ENCODE data around the gene TMEM178B.
"Not testable (repeated sequence)": the region's sequence is repeated elsewhere in the genome, so short reads cannot be mapped to it uniquely, and the experiment has no call there.

The TMEM178B gene

DNA sequence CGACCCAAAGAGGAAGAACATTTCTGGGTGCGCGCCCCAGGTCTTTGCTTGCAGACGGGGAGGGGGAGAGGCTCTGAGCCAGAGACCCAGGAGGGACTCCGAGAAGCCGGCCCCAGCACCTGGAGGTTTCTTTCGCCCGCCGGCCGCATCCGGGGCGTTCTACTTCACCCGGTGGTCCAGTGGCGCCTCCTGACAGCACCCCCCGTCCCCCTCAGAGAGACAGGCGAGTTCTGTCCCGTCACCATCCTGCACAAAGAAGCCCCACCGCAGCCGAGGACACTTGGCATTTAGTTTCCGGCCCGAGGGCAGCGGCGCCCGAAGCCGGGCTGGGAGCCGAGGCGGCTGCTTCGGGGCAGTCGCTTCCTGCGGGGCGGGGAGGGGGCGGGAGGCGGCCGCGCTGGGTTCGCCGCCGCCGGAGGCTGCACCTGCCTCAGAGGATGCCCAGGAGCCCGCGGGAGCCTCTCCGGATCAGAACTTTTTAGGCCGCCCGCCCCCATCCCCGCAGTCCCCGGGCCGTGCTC, at the start of gene TMEM178B:
Gene TMEM178B (plus strand): TSS at position 424 of the 521 bp plus-strand sequence.
- no peak for DNase-seq (ENCODE audit: low spot score)

DNA sequence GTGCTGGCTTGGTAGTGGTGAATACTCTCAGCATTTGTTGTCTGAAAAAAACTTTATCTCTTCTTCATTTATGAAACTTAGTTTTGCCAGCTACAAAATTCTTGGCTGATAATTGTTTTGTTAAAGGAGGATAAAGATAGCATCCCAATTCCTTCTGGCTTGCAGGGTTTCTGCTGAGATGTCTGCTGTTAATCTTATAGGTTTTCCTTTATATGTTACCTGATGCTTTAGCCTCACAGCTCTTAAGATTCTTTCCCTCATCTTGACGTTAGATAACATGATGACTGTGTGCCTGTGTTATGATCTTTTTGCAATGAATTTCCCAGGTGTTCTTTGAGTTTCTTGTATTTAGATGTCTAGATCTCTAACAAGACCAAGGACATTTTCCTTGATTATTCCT, 49.2 kb upstream of the TMEM178B start:
- DNase-seq (ENCODE audit: low spot score): no peak

DNA sequence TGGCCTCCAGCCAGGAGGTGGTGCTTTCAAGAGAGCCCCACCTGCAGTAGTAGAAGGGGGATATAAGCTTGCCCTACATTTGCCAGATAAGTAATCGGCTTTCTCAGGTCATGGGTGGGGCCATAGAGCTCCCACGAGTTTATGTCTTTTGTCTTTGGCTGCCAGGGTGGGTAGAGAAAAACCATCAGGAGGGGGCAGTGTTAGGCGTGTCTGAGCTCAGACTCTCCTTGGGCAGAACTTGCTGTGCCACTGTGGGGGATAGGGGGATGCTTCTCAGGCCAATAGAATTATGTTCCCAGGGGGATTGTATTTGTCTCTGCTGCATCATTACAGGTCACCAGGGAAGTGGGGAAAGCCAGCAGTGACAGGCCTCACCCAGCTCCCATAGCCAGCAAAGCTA, 46.8 kb upstream of the TMEM178B start:
- DNase-seq (ENCODE audit: low spot score): no peak

DNA sequence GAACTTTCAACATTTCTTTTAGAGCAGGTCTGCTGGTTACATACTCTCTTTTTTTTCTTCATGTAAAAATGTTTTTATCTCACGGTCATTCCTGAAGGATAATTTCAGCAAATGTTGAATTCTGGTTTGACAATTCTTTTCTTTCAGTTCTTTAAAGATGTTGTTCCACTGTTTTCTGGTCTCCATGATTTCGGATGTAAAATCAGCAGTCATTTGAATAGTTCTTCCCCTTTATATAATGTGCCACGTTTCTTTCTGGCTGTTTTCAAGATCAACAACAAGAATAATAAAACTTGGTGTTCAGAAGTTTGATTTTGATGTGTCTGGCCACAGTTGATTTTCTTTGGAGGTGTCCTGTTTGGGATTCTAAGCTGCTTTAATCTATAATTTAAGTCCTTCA, 45.1 kb upstream of the TMEM178B start:
- DNase-seq (ENCODE audit: low spot score): no peak

DNA sequence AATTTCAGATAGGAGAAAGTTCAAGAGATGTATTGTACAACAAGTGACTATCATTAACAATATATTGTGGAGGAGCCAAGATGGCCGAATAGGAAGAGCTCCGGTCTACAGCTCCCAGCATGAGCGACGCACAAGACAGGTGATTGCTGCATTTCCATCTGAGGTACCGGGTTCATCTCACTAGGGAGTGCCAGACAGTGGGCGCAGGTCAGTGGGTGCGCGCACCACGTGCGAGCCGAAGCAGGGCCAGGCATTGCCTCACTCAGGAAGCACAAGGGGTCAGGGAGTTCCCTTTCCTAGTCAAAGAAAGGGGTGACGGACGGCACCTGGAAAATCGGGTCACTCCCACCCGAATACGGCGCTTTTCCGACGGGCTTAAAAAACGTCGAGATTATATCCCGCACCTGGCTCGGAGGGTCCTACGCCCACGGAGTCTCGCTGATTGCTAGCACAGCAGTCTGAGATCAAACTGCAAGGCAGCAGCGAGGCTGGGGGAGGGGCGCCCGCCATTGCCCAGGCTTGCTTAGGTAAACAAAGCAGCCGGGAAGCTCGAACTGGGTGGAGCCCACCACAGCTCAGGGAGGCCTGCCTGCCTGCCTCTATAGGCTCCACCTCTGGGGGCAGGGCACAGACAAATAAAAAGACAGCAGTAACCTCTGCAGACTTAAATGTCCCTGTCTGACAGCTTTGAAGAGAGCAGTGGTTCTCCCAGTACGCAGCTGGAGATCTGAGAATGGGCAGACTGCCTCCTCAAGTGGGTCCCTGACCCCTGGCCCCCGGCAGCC, 41.1 kb upstream of the TMEM178B start:
- DNase-seq (ENCODE audit: low spot score): not testable (repeated sequence)

DNA sequence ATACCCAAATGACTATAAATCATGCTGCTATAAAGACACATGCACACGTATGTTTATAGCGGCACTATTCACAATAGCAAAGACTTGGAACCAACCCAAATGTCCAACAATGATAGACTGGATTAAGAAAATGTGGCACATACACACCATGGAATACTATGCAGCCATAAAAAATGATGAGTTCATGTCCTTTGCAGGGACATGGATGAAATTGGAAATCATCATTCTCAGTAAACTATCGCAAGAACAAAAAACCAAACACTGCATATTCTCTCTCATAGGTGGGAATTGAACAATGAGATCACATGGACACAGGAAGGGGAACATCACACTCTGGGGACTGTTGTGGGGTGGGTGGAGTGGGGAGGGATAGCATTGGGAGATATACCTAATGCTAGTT, 35.8 kb upstream of the TMEM178B start:
- not testable (repeated sequence) for DNase-seq (ENCODE audit: low spot score)

DNA sequence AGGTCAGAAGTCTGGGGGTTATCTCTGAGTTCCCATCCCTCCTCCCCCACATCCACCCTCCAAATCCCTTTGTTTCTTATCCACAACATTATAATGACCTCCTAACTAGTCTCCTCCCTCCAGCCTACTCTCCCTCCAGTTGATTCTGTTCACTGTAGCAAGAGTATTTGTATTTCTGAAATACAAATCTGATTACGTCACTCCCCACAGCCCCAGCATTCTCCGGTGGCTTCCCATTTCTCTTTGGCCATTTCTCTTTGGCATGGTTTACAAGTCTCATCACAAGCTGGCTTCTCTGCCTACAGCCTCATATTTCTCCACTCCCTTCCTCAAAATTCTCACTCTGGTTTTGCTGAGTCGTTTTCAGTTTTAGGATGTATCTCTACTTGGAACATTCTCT, 34.5 kb upstream of the TMEM178B start:
- no peak for DNase-seq (ENCODE audit: low spot score)

DNA sequence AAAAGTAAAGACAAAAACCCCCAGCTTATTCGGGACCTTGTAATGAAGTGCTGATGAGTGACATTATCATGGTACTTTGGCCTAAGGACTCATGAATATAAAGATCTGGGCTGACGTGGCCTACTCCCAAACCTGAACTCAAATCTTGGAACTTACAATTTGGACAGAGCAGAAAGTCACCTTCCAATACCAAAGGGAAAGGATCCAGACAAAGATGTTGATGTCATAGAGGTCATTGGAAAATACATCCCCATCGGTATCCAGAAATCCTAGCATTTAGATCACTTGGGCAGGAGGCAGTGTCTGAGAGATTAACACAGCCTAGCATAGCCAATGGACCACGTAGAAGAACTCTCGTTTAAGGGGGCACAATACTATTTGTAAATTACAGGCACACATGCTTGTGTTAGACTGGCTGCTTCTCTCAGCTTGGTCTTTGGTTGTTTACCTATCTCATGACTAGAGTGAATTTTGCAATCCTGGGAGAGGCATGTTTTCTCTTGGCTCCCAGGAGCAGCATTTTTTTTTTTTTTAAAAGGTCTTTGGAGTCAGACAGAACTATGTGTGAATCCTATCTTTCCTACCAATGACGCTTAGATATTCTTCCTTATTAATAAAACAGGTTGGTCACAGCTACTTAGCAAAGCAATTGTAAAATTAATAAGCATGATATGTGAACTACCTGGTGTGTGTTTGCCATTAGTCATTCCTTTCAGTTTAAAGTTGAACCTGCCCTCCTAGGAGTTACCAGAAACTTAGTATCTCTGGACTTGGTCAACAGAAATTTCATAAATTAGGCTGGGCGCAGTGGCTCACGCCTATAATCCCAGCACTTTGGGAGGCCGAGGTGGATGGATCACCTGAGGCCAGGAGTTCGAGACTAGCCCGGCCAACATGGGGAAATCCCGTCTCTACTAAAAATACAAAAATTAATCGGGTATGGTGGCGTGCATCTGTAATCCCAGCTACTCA, 31.4 kb upstream of the TMEM178B start:
- no peak for DNase-seq (ENCODE audit: low spot score)

DNA sequence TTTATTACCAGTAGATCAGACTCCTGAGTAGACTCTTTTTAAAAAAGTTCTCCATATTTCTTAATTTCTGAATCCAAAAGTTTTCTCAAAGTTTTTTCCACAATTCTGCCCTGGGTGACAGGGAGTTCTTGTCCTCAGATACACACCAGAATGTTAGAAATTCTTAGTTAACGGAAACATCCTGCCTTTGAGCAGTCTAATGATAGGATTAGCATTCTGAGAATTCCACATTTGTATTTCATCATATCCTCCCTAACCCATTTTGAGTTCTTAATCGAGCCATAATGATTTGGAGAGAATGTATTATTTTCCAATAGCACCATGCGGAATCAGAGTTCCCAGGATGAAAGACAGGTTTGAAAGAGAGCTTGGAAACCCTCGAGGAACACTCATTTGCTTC, 30.2 kb upstream of the TMEM178B start:
- DNase-seq (ENCODE audit: low spot score): no peak

DNA sequence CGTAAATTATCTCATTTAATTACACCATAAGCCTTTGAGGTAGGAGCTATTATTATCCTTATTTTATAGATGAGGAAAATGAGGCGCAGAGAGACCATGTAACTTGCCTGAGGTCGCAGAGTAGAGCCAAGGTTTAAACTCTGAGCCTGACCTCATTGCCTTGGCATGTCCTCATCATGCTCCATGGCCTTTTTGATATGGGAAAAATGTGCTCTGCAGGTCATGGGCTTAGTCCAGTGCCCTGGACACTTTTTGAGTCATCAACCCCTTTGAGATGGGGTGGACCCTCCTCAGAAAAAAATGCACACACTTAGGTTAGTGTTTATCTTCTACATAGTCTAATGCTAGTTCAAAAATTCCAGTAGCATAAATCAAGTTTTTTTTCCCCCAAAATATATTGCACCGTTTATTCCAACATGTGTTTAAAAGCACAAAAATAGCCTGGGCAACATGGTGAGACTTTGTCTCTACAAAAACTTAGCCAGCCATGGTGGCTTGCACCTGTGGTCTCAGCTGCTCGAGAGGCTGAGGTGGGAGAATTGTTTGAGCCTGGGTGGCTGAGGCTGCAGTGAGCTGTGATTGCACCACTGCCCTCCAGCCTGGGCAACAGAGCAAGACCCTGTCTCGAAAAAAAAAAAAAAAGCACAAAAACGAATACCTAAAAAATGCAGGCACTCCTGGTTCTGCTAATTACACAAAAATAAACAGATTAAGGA, 28.6 kb upstream of the TMEM178B start:
- DNase-seq (ENCODE audit: low spot score): no peak

DNA sequence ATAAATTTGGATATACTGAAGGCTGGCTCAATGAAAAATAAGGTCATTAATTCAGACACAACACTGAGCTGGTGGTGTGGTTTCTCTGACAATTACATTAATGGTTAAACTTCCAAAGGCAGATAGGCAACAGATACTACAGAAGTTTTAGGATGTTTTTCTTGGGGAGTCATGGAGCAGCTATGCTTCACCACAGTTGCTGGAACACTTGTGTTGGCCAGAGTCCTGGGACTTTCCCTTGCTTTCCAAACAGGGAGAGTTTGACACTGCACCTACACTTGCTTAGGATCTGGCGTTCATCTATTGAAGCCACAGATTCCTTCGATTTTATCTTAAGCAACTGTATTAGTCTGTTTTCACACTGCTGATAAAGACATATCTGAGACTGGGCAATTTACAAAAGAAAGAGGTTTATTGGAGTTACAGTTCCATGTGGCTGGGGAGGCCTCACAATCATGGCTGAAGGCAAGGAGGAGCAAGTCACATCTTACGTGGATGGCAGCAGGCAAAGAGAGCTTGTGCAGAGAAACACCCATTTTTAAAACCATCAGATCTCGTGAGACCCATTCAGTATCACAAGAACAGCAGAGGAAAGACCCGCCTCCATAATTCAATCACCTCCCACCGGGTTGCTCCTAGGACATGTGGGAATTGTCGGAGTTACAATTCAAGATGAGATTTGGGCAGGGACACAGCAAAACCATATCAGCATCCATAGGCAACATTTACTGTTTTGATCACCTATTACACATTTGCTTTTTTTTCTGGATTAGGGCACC, 27.8 kb upstream of the TMEM178B start:
- no peak for DNase-seq (ENCODE audit: low spot score)

DNA sequence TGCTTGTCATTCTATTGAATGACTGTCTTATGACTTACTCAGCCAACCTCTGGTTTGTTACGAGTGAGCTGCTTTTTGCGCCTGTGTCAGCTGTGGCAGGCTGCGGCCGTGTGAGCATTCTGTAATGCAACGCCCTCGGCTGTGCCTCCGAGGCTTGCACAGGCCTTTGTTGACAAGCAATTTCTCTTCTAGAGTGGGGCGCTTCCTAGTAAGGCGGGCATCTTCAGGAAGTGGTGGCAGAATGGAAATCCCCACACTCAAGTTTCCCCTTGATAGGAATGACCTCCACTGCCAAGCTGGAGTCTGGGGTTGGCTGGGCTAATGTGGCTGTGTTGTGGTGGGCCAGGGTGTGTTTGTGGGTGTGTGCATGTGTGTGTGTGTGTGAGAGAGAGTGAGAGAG, 20.2 kb upstream of the TMEM178B start:
- DNase-seq (ENCODE audit: low spot score): peak; percentile 82

DNA sequence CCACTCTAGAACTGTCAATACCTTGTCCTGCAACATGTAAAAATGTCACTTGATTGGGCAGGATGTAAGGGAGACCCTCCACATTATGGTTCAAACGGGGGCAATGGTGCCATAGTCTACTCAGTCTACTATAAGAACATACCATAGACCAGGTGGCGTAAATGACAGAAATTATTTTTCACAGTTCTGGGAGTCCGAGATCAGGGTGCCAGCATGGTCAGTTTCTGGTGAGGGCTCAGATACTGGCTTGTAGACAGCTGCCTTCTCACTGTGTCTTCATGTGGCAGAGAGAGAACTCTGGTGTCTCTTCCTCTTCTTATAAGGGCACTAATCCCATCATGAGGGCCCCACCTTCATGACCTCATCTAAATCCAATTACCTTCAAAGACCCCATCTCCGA, 18.7 kb upstream of the TMEM178B start:
- no peak for DNase-seq (ENCODE audit: low spot score)

DNA sequence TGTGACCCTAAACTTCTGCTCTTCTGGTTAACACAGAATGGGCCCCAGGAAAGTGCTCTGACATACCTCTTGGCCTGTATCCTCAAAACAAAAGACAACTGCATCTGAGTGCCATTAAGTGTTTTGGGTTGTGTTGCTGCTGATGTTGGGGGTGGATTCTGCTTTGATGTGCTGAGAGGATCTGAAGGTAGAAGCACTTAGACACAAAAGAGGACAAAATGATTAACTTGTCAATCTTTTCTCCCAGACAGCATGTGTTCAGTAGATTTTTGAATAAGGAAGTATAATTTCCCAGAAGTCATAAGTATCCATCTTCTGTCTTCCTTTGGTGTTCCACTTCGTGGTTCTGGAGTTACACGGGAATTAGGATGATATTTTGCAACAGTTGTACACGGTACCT, 16.1 kb upstream of the TMEM178B start:
- no peak for DNase-seq (ENCODE audit: low spot score)

DNA sequence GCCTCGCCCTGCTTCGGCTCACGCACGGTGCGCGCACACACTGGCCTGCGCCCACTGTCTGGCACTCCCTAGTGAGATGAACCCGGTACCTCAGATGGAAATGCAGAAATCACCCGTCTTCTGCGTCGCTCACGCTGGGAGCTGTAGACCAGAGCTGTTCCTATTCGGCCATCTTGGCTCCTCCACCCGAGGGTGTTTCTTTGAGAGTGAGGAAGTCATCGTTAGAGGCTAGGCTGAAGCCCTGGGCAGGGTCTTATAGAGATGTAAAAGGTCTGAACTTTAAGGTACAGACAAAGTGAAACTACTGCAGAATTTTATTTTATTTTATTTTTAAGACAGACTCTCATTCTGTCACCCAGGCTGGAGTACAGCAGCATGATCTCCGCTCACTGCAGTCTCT, 6.0 kb upstream of the TMEM178B start:
- not testable (repeated sequence) for DNase-seq (ENCODE audit: low spot score)

DNA sequence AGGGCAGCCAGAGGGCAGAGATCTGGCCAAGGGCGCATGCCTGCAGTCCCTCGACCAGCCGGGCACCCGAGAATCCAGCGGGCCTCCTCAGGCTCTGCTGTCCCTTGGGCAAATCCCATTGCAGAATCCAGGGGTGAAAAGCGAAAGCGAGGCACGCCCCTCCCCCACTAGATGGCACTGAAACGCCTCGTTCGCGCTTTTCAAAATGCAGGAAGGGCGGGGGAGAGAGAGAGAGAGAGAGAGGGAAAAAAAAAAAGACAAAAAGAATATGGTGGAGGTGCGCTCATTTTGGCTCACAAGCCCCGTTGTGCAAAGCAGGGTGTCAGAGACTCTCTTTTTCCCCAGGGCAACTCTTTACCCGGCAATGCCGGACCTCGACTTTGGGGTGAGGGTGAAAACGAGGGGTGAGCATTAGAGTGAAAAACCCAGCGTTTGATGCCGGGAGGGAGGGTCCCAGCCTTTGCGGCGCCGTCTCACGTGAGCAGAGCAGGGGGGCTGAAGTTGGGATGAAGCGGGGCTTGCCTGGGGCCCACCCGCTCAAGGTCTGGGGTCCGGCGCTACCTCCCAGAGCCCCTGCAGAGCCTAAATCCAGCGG, 2.5 kb upstream of the TMEM178B start:
- peak; percentile 37 for DNase-seq (ENCODE audit: low spot score)

DNA sequence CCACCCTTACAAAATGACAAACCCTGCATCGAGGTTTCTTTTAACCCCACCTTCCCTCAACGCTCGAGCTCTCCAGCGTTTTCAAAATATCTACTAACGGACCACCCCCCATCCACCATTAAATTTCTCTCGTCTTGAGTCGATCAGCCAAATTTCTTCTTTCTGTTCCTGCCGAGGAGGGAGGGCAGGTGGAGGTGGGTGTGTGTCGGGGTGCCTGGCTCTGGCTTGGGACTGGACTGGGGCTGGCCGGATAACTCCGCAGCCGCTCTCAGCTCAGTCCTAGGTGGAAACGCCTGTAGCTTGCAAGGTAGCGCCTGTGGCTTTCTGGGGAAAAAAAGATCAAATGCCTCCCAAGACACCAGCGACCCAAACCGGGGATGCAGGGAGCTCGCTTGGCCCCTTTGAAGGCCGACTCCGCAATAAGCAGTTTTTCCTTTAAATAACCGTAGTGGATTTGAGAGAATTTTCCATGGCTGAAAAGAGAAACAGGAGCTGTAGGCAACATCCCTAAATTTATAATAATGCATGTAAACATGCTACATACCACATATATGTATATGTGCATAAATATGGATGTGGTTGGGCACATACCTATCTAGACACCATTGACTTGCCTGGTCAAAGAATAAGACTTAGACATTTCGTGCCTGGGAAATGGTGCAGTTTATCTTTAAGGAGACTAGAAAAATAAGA, 1.9 kb upstream of the TMEM178B start:
- no peak for DNase-seq (ENCODE audit: low spot score)

DNA sequence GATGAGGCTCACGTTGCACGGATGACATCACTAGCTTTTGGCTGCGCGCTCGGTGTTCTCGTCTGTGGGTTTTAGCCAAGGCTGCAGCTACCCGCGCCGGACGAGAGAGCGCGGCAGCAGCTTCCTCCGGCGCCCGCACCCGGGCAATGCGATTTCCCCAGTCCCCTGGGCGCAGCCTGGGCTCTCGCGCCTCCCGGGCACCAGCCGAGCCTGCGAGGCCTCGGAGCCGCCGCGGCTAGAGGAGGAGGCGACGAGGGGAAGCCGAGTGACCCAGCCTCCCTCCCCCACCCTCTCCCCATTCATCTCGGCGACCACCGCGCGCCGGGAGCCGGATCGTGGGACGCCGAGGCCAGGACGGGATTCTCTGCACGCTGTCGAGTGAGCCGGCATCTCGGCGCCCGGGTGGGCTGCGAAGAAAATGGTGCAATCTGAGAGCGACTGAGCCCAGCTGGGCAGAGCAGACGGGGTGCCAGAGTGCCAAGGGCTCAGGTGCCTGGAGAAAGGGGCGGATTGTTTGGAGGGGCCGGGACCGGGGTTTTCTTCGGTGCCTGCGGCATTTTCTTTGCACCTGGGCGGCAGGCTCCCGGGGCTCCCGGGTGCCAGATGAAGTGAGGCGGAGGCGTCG, 1.2 kb upstream of the TMEM178B start:
- DNase-seq (ENCODE audit: low spot score): no peak

DNA sequence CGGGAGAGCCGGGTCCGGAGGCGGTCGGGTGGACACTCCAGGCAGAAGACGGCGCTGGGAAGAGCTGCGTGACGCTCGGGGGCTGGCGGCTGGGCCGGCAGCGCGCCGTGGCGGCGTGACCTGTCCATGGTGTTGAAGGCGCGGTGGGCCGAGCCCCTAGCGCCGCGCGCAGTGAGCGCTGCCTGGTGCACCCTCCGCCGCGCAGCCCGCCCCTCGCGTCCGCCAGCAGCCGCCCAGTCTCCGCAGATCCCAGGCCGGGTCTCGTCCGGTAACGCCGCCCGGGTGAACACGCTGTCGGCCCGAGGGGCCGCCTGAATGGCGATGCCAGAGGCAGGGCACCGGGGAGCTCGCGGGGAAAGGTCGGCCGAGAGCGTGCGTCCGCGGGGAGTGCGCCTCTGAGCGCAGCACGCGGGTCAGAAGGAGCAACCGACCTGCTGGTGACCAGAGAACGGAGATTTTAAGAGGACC, 657 bp upstream of the TMEM178B start:
- DNase-seq (ENCODE audit: low spot score): no peak

All from CD4-positive, alpha-beta T cell treated with Interleukin-15 for 4 hours (primary cell).